DOHH2 (cell line): ENCODE results near the gene TRAP1.

Experiments
- H3F3A ChIP-seq: fragments of 200-600 bp; sonication (generic), shearing (Covaris generic); 2 replicates; pipeline ENCODE4 v1.6.0; 2016; ENCODE audit warnings: antibody characterized with exemption, mild to moderate bottlenecking; ENCODE audit not compliant: control insufficient read depth, insufficient read depth
- H3K27ac ChIP-seq: fragments of 200-600 bp; sonication (generic); 2 replicates; pipeline ENCODE4 v1.5.1; 2014; ENCODE audit warnings: low read depth, mild to moderate bottlenecking, low read length, moderate library complexity
- H3K27me3 ChIP-seq: fragments of 200-600 bp; sonication (generic); 2 replicates; pipeline ENCODE4 v1.6.1; 2014; ENCODE audit warnings: mild to moderate bottlenecking, low read length, mixed read lengths; ENCODE audit not compliant: control insufficient read depth
- H3K36me3 ChIP-seq: fragments of 200-600 bp; sonication (generic); 2 replicates; pipeline ENCODE4 v1.6.1; 2014; ENCODE audit warnings: mild to moderate bottlenecking, low read length, moderate library complexity, mixed read lengths; ENCODE audit not compliant: control insufficient read depth
- H3K4me1 ChIP-seq: fragments of 200-600 bp; sonication (generic); 2 replicates; pipeline ENCODE4 v1.6.1; 2014; ENCODE audit warnings: mild to moderate bottlenecking, low read length, mixed read lengths; ENCODE audit not compliant: control insufficient read depth
- H3K4me2 ChIP-seq: fragments of 200-600 bp; sonication (generic); 2 replicates; pipeline ENCODE4 v1.6.0; 2014; ENCODE audit warnings: mild to moderate bottlenecking, low read length, moderate library complexity
- H3K4me3 ChIP-seq: fragments of 200-600 bp; sonication (generic); 2 replicates; pipeline ENCODE4 v1.5.1; 2014; ENCODE audit warnings: mild to moderate bottlenecking, low read length, mixed read lengths
- H3K79me2 ChIP-seq: fragments of 200-600 bp; sonication (generic); 2 replicates; pipeline ENCODE4 v1.6.1; 2014; ENCODE audit warnings: mild to moderate bottlenecking, low read length, mixed read lengths; ENCODE audit not compliant: control insufficient read depth
- H3K9me2 ChIP-seq: fragments of 200-600 bp; sonication (generic); replicated peaks from 2 replicates; pipeline ENCODE4 v1.6.1; 2014; ENCODE audit warnings: mild to moderate bottlenecking, low read length, mixed read lengths; ENCODE audit not compliant: control insufficient read depth
- H3K9me3 ChIP-seq: fragments of 200-600 bp; sonication (generic); 2 replicates; pipeline ENCODE4 v1.6.1; 2014; ENCODE audit warnings: antibody characterized with exemption, low read length, mixed read lengths; ENCODE audit not compliant: control insufficient read depth, insufficient read depth
- H4K20me1 ChIP-seq: fragments of 200-600 bp; sonication (generic); 2 replicates; pipeline ENCODE4 v1.6.0; 2014; ENCODE audit warnings: low read depth, mild to moderate bottlenecking, antibody characterized with exemption, low read length, moderate library complexity; ENCODE audit not compliant: control insufficient read depth, insufficient read depth
- CTCF ChIP-seq: fragments of 200-600 bp; sonication (generic); IDR thresholded peaks from one replicate; pipeline ENCODE4 v1.5.1; 2014; ENCODE audit warnings: antibody characterized with exemption, mild to moderate bottlenecking, low read depth, low read length; ENCODE audit not compliant: poor library complexity, severe bottlenecking
- EZH2phosphoT487 ChIP-seq: fragments of 200-600 bp; sonication (generic); IDR thresholded peaks from 2 replicates; pipeline ENCODE4 v1.6.1; 2017; ENCODE audit warnings: borderline replicate concordance, mild to moderate bottlenecking, antibody characterized with exemption, low read length, moderate library complexity, mixed read lengths

Gene TRAP1

GRCh38 chr16:3754081-3754703, 36.9 kb upstream of the TRAP1 start:
- Histone ChIP-seq H3K9me2 (no peaks in the 10 kb centered on the region), H3F3A (no peaks in the 10 kb centered on the region), H4K20me1 (no peaks in the 10 kb centered on the region), H3K36me3 (peaks cover 82% of the 10 kb centered on the region), H3K27me3 (no peaks in the 10 kb centered on the region), H3K27ac (no peak overlapping the region), H3K4me3 (no peak overlapping the region), H3K4me2 (no peak overlapping the region), H3K9me3 (no peaks in the 10 kb centered on the region), H3K79me2 (no peaks in the 10 kb centered on the region), H3K4me1 (no peaks in the 10 kb centered on the region)
- no peak for TF ChIP-seq CTCF
- TF ChIP-seq EZH2phosphoT487: no peak

- no peaks in the 10 kb centered on the region for H3K79me2 ChIP-seq
- no peaks in the 10 kb centered on the region for H3K4me1 ChIP-seq
- H3K27me3 ChIP-seq: no peaks in the 10 kb centered on the region
- H3K27ac ChIP-seq: no peak overlapping the region
- H3K9me2 ChIP-seq: no peaks in the 10 kb centered on the region
- peaks cover 77% of the 10 kb centered on the region for H3K36me3 ChIP-seq
- H3K9me3 ChIP-seq: no peaks in the 10 kb centered on the region
- no peaks in the 10 kb centered on the region for H3F3A ChIP-seq
- no peak overlapping the region for H3K4me3 ChIP-seq
- no peak overlapping the region for H3K4me2 ChIP-seq
- H4K20me1 ChIP-seq: no peaks in the 10 kb centered on the region
- TF ChIP-seq CTCF (no peak), EZH2phosphoT487 (no peak)
These were observed 35.7 kb upstream of the TRAP1 start for GRCh38 chr16:3752984-3753383.

GRCh38 chr16:3751878-3752277, 34.6 kb upstream of the TRAP1 start:
- Histone ChIP-seq H3K36me3 (peaks cover 72% of the 10 kb centered on the region), H3K9me2 (no peaks in the 10 kb centered on the region), H3K4me2 (no peak overlapping the region), H3K27ac (no peak overlapping the region), H3F3A (no peaks in the 10 kb centered on the region), H3K9me3 (no peaks in the 10 kb centered on the region), H4K20me1 (no peaks in the 10 kb centered on the region), H3K79me2 (no peaks in the 10 kb centered on the region), H3K27me3 (no peaks in the 10 kb centered on the region), H3K4me3 (no peak overlapping the region), H3K4me1 (no peaks in the 10 kb centered on the region)
- no peak for TF ChIP-seq CTCF
- TF ChIP-seq EZH2phosphoT487: no peak

GRCh38 chr16:3748307-3748706, 31.0 kb upstream of the TRAP1 start:
- H3K27ac ChIP-seq: no peak overlapping the region
- no peak overlapping the region for H3K4me2 ChIP-seq
- no peaks in the 10 kb centered on the region for H3K27me3 ChIP-seq
- no peaks in the 10 kb centered on the region for H3K79me2 ChIP-seq
- no peaks in the 10 kb centered on the region for H4K20me1 ChIP-seq
- TF ChIP-seq CTCF: no peak
- TF ChIP-seq EZH2phosphoT487: no peak
- H3K36me3 ChIP-seq: peaks cover 67% of the 10 kb centered on the region
- no peak overlapping the region for H3K4me3 ChIP-seq
- no peaks in the 10 kb centered on the region for H3K4me1 ChIP-seq
- no peaks in the 10 kb centered on the region for H3K9me2 ChIP-seq
- H3F3A ChIP-seq: no peaks in the 10 kb centered on the region
- H3K9me3 ChIP-seq: no peaks in the 10 kb centered on the region
